Measurements from ENCODE around the gene GRAMD4. TPM values are rescaled to one million over a fixed set of nuclear protein-coding genes. Genes with fewer than 3 reads are reported as not detected.

GRAMD4 gene
- total RNA-seq, 1 donor from 2014 or later: 77.6 TPM

GRCh38 chr22:46663436-46664100 is 43.4 kb downstream of the GRAMD4 start:
- Histone ChIP-seq H3K27me3 (ENCODE audit: low read depth) (no peaks in the 10 kb centered on the region), H3K36me3 (peaks cover 72% of the 10 kb centered on the region), H3K4me1 (peaks cover 38% of the 10 kb centered on the region), H3K4me3 (no peak overlapping the region), H3K27ac (replicated peaks) (no peak overlapping the region), H3K9me3 (replicated peaks) (no peaks in the 10 kb centered on the region)
- intact Hi-C loops (cut with micrococcal nuclease): no loop called here
- TF ChIP-seq CTCF (IDR thresholded peaks at IDR 0.05; ENCODE audit: borderline replicate concordance): no peak
- no peak for DNase-seq

DNA sequence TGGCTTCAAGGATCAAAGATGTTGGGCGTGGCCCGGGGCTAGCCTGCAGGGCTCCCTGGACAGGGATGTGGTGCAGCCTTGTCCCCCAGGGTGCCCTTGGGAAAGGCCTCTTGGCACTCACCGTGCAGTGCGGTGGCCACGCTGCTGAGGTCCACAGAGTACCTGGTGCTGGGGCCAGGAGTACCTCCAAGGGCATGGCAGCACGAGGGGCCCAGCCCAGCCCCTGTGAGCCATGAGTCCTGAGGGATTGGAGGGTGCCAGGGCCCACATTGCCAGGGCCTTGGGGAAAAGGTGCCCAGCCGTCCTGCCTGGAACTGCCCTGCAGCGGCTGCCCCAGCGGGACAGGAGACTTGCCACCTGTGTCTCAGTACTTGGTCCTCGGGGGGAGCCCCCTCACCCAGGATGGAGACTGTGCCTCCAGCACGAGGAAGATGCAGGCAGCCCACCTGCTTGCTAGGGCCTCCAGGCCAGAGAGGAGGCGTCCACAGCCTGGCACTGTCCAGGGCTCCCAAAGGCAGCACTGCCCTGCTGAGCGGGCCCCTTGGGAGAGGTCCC is 44.2 kb downstream of the GRAMD4 start:
- Histone ChIP-seq H3K4me1 (peaks cover 35% of the 10 kb centered on the region), H3K27ac (replicated peaks) (no peak overlapping the region), H3K4me3 (no peak overlapping the region), H3K9me3 (replicated peaks) (no peaks in the 10 kb centered on the region), H3K27me3 (ENCODE audit: low read depth) (no peaks in the 10 kb centered on the region), H3K36me3 (peaks cover 80% of the 10 kb centered on the region)
- intact Hi-C loops (cut with micrococcal nuclease): no loop called here
- DNase-seq: no peak
- TF ChIP-seq CTCF (IDR thresholded peaks at IDR 0.05; ENCODE audit: borderline replicate concordance): no peak

DNA sequence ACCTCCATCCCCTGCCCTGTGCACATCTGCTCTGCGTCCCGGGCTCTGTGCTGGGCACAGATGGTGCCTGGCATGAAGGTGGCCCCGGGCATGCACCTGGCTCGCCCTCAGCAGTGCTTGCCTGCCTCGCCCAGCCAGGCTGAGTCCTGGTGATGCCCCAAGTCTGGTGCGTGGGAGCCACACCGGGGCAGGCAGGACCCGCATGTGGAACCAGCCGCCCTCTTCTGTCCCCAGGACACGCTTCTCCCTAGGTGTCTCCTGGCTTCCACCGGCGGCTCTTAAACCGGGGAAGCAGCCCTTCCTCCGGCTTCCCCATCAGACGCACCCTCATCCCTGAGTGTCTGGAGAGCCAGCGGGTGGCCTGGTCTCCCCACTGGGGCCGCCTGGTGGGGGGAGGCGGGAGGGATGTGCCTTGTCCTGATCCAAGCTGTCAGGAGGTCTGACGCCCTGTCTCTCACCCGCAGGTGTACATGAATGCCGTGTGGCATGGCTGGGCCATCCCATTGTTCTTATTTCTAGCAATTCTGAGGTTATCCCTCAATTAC is 45.0 kb downstream of the GRAMD4 start:
- no peaks in the 10 kb centered on the region for H3K27me3 ChIP-seq (ENCODE audit: low read depth)
- peaks cover 33% of the 10 kb centered on the region for H3K4me1 ChIP-seq
- peaks cover 82% of the 10 kb centered on the region for H3K36me3 ChIP-seq
- no peaks in the 10 kb centered on the region for H3K9me3 ChIP-seq (replicated peaks)
- no peak for DNase-seq
- no peak overlapping the region for H3K27ac ChIP-seq (replicated peaks)
- TF ChIP-seq CTCF (IDR thresholded peaks at IDR 0.05; ENCODE audit: borderline replicate concordance): no peak
- intact Hi-C loops (cut with micrococcal nuclease): no loop called here
- no peak overlapping the region for H3K4me3 ChIP-seq

DNA sequence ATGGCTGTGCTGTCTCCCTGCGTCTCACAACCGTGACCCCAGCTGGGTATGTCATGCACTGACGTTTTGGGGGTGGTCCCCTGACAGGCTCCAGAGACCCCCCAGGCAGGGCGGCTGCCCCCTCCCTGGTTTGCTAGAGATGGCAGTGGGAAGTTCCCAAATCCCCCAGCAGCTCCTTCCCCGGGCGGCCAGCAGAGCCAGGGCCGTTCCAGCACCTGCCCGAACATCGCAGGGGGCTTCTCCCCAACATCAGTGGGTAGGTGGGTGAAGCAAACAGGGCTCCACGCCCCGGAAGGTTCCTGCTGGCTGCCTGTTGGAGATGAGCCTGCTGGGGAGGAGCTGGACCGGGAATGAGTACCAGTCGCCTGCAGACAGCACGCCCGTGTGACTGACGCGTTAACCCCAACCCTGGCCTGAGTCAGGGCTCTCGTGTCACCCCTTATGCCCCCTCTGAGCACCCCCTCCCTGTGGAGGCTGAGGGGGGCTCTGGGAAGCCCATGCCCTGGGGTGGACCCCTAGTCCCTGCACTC is 45.6 kb downstream of the GRAMD4 start:
- H3K36me3 ChIP-seq: peaks cover 85% of the 10 kb centered on the region
- TF ChIP-seq CTCF (IDR thresholded peaks at IDR 0.05; ENCODE audit: borderline replicate concordance): no peak
- DNase-seq: no peak
- H3K9me3 ChIP-seq (replicated peaks): no peaks in the 10 kb centered on the region
- no peak overlapping the region for H3K4me3 ChIP-seq
- no peak overlapping the region for H3K27ac ChIP-seq (replicated peaks)
- intact Hi-C loops (cut with micrococcal nuclease): no loop called here
- no peaks in the 10 kb centered on the region for H3K27me3 ChIP-seq (ENCODE audit: low read depth)
- peaks cover 33% of the 10 kb centered on the region for H3K4me1 ChIP-seq

DNA sequence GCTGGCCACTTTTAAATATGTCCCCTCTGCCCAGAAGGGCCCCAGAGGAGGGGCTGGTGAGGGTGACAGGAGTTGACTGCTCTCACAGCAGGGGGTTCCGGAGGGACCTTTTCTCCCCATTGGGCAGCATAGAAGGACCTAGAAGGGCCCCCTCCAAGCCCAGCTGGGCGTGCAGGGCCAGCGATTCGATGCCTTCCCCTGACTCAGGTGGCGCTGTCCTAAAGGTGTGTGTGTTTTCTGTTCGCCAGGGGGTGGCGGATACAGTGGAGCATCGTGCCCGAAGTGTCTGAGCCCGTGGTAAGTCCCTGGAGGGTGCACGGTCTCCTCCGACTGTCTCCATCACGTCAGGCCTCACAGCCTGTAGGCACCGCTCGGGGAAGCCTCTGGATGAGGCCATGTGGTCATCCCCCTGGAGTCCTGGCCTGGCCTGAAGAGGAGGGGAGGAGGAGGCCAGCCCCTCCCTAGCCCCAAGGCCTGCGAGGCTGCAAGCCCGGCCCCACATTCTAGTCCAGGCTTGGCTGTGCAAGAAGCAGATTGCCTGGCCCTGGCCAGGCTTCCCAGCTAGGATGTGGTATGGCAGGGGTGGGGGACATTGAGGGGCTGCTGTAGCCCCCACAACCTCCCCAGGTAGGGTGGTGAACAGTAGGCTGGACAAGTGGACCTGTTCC is 46.5 kb downstream of the GRAMD4 start:
- H3K27ac ChIP-seq (replicated peaks): no peak overlapping the region
- no peak for DNase-seq
- H3K36me3 ChIP-seq: peaks cover 80% of the 10 kb centered on the region
- H3K27me3 ChIP-seq (ENCODE audit: low read depth): no peaks in the 10 kb centered on the region
- peaks cover 33% of the 10 kb centered on the region for H3K4me1 ChIP-seq
- H3K4me3 ChIP-seq: no peak overlapping the region
- no peaks in the 10 kb centered on the region for H3K9me3 ChIP-seq (replicated peaks)
- intact Hi-C loops (cut with micrococcal nuclease): no loop called here
- no peak for TF ChIP-seq CTCF (IDR thresholded peaks at IDR 0.05; ENCODE audit: borderline replicate concordance)
